ENCODE results near the gene CCDC201.

CCDC201 gene

DNA sequence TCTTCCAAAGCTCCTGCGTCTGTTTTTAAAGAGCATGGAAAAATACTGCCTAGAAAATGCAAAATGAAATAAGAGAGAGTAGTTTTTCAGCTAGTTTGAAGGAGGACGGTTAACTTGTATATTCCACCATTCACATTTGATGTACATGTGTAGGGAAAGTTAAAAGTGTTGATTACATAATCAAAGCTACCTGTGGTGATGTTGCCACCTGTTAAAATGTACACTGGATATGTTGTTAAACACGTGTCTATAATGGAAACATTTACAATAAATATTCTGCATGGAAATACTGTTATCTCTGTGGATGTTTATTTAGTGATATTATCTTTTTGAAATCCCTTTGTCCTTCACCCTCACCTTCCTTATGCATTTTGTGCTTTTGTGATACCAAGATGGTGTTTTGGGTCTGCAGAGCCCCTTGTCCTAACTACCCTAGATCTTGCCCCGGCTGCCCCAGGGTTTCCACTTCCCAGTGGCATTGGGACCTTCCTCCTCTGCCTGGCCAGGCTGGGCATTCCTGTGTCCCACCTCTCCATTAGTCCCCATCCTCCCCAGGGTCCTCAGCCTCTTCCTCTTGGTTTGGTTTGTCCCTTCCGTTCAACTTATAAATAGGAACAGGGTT lies 20.6 kb upstream of the CCDC201 start:
- DNase-seq (ENCODE audit: low read depth in 2 of 2), result no peak

DNA sequence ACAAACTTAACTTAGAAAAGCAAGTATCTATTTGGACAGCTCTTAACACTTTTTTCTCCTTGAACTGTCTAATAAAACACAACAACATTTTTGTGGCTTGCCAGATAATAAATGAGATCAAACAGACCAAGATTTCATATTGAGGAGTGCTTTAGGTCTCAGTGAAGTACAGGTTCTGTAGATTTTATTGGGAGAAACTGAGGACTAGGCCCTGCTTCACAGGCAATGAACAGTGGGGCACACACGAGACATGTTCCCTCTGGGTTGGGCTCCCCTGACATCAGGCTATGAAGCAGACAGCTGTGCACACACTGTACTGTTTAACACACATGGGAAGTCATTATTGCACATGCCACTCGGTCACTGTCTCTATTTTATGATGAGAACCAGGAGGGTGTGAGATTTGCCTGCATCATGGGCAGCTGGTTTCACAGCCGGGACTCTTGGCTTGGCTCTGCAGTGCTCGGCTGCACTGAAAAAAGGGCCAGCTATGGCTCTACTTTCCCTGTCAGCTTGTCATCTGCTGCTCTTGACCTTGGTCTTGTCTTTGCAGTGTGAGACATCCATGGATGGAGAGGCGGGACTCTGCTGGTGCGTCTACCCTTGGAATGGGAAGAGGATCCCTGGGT lies 19.6 kb upstream of the CCDC201 start:
- DNase-seq (ENCODE audit: low read depth in 2 of 2), result no peak

DNA sequence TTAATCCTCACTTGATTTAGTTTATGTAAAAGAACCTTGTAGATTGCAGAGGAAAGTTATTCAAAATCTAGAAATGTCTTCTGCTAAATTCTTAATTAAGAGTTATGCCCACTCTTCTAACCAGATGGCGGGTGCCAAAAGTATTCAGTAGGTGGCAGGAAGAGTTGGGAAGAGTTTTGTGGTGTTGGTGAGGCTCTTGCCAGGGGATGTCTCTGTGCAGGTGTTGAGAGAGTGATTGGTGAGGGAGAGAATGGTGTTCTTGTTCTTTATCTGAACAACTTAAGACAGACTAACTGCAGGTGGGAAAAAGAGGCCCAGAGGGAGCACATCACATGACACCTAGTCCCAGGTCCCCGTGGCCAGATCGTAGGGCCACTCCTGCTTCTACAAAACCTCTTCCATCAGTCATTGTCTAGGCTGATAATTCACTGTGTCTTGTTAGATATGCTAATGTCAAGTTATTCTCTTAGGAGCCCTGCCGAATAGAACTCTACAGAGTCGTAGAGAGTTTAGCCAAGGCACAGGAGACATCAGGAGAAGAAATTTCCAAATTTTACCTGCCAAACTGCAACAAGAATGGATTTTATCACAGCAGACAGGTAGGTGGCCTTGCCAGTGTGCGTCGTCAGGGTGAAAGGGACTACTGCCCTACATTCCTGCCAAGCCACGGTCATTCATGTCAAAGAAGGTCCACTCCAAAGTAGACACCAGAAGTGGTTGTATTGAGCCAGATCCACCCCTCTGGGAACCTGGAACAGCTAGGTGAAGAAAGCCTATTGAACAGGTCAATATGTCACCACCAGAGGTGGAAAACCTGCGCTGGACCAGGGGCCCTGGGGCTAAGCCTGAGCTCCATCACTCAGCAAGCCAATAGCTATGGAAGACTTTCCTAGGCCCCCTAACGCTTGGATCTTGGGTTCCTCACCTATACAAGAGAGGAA lies 18.9 kb upstream of the CCDC201 start:
- DNase-seq (ENCODE audit: low read depth in 2 of 2), result no peak

DNA sequence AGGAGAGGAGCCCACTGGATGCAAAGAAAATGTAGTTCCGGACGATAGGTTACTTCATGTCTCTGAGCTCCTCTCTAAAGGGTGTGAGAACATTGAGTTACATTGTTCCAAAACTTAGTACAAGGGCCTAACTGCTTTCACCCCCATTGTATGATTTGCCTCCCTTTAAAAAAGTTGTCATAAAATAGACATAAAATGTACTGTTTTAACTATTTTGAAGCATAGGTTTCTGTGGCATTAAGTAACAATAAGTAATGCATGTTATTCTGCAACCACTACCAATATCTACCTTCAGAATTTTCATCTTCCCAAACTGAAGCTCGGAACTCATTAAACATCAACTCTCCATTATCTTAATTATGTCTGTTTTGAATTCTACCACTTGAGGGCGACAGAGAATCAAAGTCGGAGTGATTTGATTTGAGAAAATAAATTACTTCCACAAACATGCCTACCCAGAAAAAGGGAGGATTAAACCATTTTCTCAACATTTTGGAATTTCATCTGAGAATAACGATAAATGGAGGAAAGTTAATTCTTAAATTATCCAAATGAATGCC lies 18.1 kb upstream of the CCDC201 start:
- DNase-seq (ENCODE audit: low read depth in 2 of 2), result no peak

DNA sequence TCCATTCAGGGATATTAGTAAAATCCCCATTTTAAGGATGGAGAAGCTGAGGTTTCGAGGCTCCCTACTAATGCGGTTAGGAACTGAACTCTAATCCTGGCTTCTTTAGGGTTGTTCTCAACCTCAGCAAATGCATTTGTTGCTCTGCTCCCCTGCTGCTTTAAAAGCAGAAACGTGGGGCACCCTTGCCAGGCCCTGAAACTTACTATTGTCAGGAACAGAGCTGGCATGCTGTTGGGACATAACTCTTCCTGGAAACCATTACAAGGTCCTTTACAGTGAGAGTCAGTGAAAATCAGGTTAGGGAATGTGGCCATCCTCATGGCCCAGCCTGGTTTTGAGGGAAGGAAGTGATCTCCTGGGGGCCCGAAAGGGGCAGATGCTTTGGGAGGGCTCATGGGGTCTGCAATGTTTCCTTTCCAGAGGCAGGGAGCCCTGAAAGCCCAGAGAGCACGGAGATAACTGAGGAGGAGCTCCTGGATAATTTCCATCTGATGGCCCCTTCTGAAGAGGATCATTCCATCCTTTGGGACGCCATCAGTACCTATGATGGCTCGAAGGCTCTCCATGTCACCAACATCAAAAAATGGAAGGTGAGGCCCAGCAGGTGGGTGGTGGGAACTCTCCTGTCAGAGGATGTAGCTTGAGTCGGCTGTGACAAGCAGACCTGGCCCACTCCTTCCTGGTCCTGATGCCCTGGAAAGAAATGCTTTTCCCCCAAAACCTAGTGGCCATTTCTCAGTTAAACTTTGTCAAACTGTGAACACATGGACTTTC lies 17.4 kb upstream of the CCDC201 start:
- DNase-seq (ENCODE audit: low read depth in 2 of 2), result no peak

DNA sequence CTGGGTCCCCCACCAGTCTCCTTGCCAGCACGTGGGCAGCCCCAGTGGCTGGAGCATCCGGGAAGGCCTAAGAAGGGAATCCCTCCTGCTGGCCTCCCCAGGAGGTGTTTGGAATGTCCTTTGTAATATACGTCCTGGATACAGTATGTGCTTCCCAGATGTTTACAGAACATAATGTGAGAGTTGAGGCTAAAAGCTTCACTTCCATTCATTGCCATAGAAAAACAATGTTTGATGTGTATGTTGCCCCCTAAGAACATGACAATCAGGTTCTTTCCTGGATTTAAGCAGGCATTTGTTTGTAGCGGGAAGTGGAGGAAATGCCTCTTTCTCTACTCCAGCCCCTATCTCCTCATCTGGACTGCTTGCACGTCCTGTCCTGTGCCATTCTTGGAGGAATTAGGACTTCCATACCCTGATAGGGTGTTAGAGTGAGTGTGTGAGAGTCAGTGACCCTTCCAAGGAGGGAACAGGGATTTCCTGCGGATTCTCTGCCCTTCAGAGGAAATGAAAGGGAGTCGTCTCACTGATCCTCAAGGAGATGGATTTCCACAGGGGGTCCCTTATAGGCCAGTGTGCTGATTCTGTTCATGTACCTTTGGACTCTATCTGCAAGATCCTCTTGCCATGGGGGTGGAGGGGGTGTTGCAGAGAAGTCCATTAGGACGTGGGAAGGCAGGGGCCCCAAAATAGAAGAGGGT lies 16.6 kb upstream of the CCDC201 start:
- no peak for DNase-seq (ENCODE audit: low read depth in 2 of 2)

DNA sequence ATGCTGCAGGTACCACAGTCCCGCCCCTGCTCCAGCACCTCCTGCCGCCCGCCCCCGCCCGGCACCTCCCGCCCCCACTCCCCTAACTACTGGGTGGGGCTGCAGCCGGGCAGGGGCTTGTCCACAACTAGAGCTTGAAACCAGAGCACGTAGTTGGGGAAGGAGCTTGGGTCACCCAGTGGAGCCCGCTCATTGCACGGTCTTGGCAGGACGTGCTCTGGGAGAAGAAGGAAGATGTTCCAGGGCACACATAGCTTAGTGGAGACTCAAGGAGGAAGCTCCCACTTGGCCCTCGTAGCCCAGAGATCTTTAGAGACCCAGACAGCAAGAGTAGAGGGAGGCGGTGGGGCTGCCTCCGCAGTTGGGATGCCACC lies 16.1 kb upstream of the CCDC201 start:
- DNase-seq (ENCODE audit: low read depth in 2 of 2), result no peak

DNA sequence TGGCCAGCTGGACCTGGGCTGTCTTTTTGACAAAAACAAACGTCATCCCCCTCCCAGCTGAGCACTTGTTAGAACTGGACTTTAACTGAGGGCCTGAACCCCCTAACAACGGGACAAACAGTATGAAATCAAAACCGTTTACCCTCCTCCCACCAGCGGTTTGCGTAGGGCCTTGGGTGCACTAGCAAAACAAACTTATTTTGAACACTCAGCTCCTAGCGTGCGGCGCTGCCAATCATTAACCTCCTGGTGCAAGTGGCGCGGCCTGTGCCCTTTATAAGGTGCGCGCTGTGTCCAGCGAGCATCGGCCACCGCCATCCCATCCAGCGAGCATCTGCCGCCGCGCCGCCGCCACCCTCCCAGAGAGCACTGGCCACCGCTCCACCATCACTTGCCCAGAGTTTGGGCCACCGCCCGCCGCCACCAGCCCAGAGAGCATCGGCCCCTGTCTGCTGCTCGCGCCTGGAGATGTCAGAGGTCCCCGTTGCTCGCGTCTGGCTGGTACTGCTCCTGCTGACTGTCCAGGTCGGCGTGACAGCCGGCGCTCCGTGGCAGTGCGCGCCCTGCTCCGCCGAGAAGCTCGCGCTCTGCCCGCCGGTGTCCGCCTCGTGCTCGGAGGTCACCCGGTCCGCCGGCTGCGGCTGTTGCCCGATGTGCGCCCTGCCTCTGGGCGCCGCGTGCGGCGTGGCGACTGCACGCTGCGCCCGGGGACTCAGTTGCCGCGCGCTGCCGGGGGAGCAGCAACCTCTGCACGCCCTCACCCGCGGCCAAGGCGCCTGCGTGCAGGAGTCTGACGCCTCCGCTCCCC lies 15.5 kb upstream of the CCDC201 start, which contains the start of gene IGFBP1:
IGFBP1 (plus strand) TSS at position 304 of the 808 bp plus-strand sequence; CDS start at position 469, 165 bp downstream.
- DNase-seq (ENCODE audit: low read depth in 2 of 2), result no peak

DNA sequence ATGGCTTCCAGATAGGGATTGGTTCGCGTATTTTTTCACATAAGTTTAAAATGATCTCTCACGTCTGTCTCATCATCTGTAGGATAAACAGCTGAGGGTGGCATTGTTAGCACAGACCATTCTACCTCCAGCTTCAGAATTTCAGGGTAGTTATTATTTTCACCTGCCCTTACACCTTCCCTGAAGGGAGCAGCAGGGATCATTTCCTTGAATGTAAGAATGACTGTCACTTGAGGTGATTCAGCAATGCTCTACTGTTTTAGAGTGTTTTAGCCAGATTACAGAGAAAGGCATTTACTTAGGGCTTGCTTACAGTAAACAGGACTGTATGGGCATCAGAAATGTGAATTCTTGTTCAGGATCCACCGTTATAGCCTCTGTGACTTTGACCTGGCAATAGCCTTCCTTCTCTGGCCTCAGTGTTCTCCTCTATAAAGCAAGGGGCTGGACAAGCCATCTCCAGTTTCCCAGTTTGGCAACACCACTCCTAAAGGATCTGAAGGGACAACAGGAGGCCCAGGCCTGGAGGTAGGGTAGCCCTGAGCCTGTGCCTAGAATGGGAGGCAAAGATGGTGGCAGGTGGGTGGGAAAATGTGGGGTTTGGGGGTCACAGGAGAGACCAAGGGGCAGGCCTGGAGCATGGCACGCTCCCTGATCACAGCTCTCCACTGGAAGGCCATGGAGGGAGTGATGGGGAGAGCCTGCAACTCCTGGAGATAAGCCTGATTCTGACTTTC lies 14.2 kb upstream of the CCDC201 start:
- DNase-seq (ENCODE audit: low read depth in 2 of 2), result no peak

DNA sequence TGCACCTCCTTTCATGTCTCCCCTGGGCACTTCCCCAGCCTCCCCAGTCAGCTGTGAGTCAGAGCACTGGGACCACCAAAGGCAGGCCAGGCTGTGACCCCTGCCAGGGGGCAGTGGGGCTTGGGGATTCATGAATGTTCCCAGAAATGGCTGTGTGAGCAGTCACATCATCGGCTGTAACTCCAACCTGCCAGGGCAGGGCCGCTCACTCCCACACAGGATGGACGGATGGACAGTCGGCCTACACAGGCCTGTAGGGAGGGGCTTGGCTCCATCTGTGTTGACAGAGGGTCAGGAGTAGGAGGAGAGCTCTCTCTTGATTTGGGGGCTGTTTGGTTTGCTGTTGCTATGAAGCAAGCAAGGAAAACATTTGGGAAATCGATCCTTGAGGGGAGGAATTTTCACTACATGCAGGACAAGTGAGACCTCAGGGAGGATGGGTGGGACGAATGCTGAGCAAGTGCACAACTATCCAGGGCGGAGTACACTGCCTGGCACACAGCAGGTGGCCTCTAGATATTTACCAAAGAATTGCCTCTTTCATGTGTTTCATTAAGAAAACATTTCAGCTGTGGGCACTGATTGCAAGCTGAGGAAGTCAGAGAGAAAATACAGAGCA lies 12.5 kb upstream of the CCDC201 start:
- DNase-seq (ENCODE audit: low read depth in 2 of 2), result no peak

DNA sequence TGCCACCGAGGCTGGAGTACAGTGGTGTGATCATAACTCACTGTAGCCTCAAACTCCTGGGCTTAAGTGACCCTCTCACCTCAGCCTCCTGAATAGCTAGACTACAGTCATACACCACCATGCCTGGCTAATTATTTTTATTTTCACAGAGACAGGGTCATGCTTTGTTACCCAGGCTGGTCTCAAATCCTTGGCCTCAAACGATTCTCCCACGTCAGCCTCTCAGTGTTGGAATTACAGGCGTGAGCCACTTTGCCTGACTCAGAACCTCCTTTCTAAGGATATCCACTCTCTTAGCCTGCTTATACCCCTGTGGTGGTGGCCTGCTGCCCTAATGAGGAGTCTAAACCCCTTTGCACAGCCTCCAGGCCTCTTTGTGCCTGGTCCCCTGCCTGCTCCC lies 11.3 kb upstream of the CCDC201 start:
- DNase-seq (ENCODE audit: low read depth in 2 of 2), result no peak

DNA sequence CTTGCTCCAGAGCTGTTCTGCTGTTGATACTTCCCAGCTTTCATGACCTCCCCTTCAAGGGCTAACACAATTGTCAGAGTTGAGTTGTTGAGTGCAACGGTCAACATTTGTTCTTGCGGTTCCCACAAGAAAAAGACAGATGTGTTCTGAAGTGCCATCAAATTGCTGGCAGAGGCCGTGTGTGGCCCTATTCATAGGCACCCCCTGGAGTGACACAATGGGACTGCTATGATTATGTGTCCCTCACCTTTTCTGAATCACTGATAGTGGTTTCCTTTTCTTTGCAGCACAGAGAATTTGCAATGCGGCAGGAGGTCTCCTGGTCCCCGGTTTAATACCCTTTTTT lies 9.6 kb upstream of the CCDC201 start:
- no peak for DNase-seq (ENCODE audit: low read depth in 2 of 2)

DNA sequence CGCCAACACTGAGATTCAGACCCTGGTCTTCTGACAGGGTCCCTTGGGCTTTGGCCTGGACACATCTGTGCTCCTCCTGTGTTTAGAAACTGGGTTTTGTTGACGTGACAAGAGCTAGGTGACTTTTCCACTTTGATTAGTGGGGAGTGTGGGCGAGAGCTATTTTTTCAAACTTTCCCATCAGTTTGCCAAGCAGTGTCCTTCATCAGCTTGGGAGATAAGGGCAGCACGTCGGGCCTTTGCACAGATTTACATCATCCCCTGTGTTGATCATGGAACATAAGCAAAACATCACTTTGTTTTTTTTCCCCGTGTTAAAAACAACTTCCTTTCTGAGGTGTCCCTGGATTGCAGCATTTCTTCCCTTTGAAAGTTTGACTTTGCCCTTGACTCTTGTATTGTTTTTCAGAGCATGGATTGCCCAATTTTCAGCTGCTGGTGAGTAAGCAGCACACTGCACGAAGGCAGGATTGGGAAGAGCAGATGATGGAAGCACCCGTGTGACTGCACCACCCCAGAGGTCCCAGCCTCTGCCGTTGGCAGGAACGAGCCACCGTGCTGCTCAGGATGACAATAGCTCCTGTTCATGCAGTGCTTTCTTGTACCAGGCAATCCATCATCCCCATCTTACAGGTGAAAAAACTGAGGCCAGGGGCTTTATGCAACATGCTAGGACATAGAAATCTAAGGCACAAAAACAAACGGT lies 9.0 kb upstream of the CCDC201 start:
- DNase-seq (ENCODE audit: low read depth in 2 of 2), result no peak

DNA sequence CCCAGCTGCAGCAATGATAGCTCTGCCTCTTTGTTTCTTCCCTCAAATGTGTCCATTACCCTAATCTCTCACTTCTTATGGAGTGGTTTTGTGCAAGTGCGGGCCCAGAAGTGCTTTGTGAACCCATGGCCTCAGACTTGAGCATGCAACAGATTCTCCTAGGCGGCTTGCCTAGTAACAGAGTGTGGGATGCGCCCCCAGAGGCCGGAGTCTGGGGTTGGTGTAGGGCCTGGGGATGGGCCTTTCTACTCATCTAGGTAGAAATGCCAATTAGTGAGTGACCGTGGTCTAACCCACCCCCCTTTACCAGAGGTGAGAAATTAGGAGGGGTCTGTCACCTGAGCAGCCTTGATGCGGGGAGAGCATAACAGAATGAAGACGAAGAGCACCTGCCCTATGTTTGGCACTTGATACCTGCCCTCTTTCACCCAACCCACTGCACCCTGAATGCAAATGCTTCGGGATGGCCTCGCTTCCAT lies 8.4 kb upstream of the CCDC201 start:
- DNase-seq (ENCODE audit: low read depth in 2 of 2), result no peak

DNA sequence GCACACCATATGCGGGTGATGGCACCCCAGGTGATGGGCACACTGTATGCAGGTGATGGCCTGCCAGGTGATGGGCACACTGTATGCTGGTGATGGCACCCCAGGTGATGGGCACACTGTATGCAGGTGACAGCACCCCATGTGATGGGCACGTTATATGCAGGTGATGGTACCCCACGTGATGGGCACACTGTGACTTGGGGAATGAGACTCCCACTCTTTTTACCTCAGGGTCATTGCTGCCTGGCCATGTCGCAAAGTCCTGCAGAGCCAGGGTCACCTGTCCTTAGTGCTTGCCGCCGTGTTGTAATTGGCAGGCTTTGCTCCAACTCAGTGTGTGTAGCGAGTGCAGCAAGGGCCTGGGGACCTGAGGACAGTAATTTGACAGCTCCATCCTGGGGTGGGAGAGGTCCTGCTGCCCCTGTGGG lies 7.6 kb upstream of the CCDC201 start:
- DNase-seq (ENCODE audit: low read depth in 2 of 2), result no peak

DNA sequence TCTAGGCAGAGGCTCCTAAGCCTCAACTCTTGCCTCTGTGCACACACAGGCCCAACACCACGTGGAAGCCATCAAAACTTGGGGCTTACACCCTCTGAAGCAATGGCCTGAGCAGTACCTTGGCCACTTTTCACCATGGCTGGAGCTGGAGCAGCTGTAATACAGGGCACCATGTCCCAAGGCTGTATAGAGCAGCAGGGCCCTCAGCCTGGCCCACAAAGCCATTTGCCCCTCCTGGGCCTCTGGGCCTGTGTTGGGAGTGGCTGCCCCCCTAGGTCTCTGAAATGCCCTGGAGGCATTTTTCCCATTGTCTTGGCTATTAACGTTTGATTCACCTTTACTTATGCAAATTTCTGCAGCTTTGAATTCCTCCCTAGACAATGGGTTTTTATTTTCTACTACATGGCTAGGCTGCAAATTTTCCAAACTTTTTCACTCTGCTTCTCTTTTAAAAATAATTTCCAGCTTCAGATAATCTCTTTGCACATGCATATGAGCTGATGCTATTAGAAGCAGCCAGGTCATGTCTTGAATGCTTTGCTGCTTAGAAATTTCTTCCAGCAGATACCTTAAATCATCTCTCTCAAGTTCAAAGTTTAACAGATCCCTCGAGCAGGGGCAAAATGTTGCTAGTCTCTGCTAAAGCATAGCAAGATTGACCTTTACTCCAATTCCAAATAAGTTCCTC lies 5.7 kb upstream of the CCDC201 start:
- DNase-seq (ENCODE audit: low read depth in 2 of 2), result no peak

DNA sequence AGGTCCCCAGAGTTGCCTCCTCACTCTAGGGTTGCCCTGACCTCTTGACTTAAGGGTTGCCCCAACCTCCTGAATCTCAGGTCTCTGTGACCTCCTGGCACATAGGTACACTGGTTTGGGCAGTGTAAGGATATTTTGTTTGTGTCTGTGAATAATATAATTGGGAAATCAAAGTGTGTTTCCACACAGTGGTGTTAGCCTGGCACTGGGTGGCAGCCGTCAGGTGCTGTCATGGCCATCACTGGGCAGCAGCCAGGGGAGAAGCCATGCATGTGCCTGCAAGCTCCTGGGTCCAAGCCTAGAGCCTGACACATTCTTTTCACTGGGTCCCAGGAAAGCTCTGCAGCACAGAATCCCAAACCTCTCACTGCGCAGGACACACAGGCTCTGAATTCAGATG lies 3.6 kb upstream of the CCDC201 start:
- DNase-seq (ENCODE audit: low read depth in 2 of 2), result no peak
